HFF-Myc (cell line): ENCODE results near the gene MAPKAPK5.

Experiments
- DNase-seq: peaks from one replicate; pipeline ENCODE4 v3.0.0-alpha.2; 2011; ENCODE audit warnings: low read depth; ENCODE audit errors: extremely low read depth
- H3K4me3 ChIP-seq: replicated peaks from 2 replicates; pipeline ENCODE4 v1.5.1; 2011; ENCODE audit warnings: low read depth, mild to moderate bottlenecking, control low read depth, low read length
- CTCF ChIP-seq: IDR thresholded peaks from 2 replicates; pipeline ENCODE4 v1.5.1; 2012; ENCODE audit warnings: mild to moderate bottlenecking, low read depth, low read length, control low read depth; ENCODE audit errors: missing control alignments

MAPKAPK5 gene

GRCh38 chr12:111886662-111887545, 44.9 kb downstream of the MAPKAPK5 start:
- no peak overlapping the region for H3K4me3 ChIP-seq
- no peak for TF ChIP-seq CTCF
- no peak for DNase-seq

- DNase-seq, result no peak
- TF ChIP-seq CTCF, result no peak
- H3K4me3 ChIP-seq, result no peak overlapping the region
Measured at GRCh38 chr12:111887926-111888745, 46.1 kb downstream of the MAPKAPK5 start.

GRCh38 chr12:111893287-111893686, 51.3 kb downstream of the MAPKAPK5 start:
- no peak for DNase-seq
- no peak for TF ChIP-seq CTCF
- no peak overlapping the region for H3K4me3 ChIP-seq

GRCh38 chr12:111894556-111894955, 52.5 kb downstream of the MAPKAPK5 start:
- no peak for DNase-seq
- no peak for TF ChIP-seq CTCF
- no peak overlapping the region for H3K4me3 ChIP-seq

GRCh38 chr12:111901182-111901581, 59.2 kb downstream of the MAPKAPK5 start:
- no peak overlapping the region for H3K4me3 ChIP-seq
- TF ChIP-seq CTCF, result no peak
- no peak for DNase-seq

GRCh38 chr12:111904446-111904975, 62.5 kb downstream of the MAPKAPK5 start:
- no peak for TF ChIP-seq CTCF
- DNase-seq, result no peak
- H3K4me3 ChIP-seq, result no peak overlapping the region
